ENCODE data around the gene ZNF286A.
"Not testable (repeated sequence)": the region's sequence is repeated elsewhere in the genome, so short reads cannot be mapped to it uniquely, and the experiment has no call there.

GRCh38 chr17:15739259-15739658 is 39.7 kb downstream of the ZNF286A start:
- TF ChIP-seq CTCF (IDR thresholded peaks at IDR 0.05; ENCODE audit: poor library complexity); EZH2 (IDR thresholded peaks at IDR 0.05; ENCODE audit: borderline replicate concordance); EZH2phosphoT487 (IDR thresholded peaks at IDR 0.05; ENCODE audit: low read depth, severe bottlenecking, unreplicated experiment): not testable (repeated sequence)

All from hepatocyte (in vitro differentiated cells).